Esophagus muscularis mucosa (tissue), 4 donors: Measurements from ENCODE around the gene FNBP1. TPM values are rescaled to one million over a fixed set of nuclear protein-coding genes. Genes with fewer than 3 reads are reported as not detected.
"Not testable (repeated sequence)": the region's sequence is repeated elsewhere in the genome, so short reads cannot be mapped to it uniquely, and the experiment has no call there.

ENCODE experiments used
- DNase-seq: peaks from one replicate; pipeline ENCODE4 v3.0.0-alpha.2; 2017; ENCODE audit errors: extremely low spot score
- H3K27ac ChIP-seq, 4 donors: fragments of 200-600 bp; sonication (generic); replicated peaks in 1 of 4; 1 replicate in 3 of 4; 2 replicates in 1 of 4; pipeline ENCODE4 v1.5.1; 2016 to 2019; ENCODE audit warnings: mild to moderate bottlenecking in 1 of 4
- H3K27me3 ChIP-seq, 4 donors: fragments of 200-600 bp; sonication (generic); one replicate each; pipeline versions ENCODE4 v1.5.1 to v1.6.0; 2016 to 2019
- H3K36me3 ChIP-seq, 4 donors: fragments of 200-600 bp; sonication (generic); one replicate each; pipeline ENCODE4 v1.5.1; 2016 to 2019
- H3K4me1 ChIP-seq, 4 donors: fragments of 200-600 bp; sonication (generic); one replicate each; pipeline ENCODE4 v1.5.1; 2016 to 2019
- H3K4me3 ChIP-seq, 4 donors: fragments of 200-600 bp; sonication (generic); 1 replicate in 2 of 4; 2 replicates in 2 of 4; pipeline ENCODE4 v1.5.1; 2016 to 2019; ENCODE audit warnings: mild to moderate bottlenecking in 4 of 4, moderate library complexity in 1 of 4
- H3K9me3 ChIP-seq, 4 donors: fragments of 200-600 bp; sonication (generic); 1 replicate in 3 of 4; 2 replicates in 1 of 4; pipeline ENCODE4 v1.5.1; 2016 to 2019
- EP300 ChIP-seq: sonication (generic); formaldehyde crosslinking; IDR thresholded peaks from one replicate; pipeline ENCODE4 v1.6.1; 2017; ENCODE audit warnings: antibody characterized with exemption
- POLR2A ChIP-seq: fragments of 450-650 bp; IDR thresholded peaks from one replicate; pipeline ENCODE4 v1.6.1; 2017; ENCODE audit warnings: antibody characterized with exemption, moderate library complexity, mild to moderate bottlenecking, low read depth
- POLR2AphosphoS5 ChIP-seq, 2 donors: sonication (generic); formaldehyde crosslinking; IDR thresholded peaks; one replicate each; pipeline ENCODE4 v1.6.1; 2017; ENCODE audit warnings: antibody characterized with exemption in 2 of 2
- WGBS: methylation state at CpG from one replicate; pipeline ENCODE4 v1.1.5; 2018; 5-methylcytosine and 5-hydroxymethylcytosine counted together
- intact Hi-C: fragments of 100-400 bp; cut with DNase I; formaldehyde crosslinking; loops from one replicate; pipeline ENCODE4 v1.15.1; 2023
- total RNA-seq, 4 donors: library from RNA; depleted of rRNA; stranded (reverse); fragments of >200 nt; gene quantifications; one replicate each; pipeline versions ENCODE4 v1.1.0 to v1.2.1, GENCODE V29; 2016
- TF ChIP-seq, protein P1 (sequence below), 3 experiments: fragments of 200-600 bp in 2 of 3; fragments of 450-650 bp in 1 of 3; sonication (generic) in 2 of 3; IDR thresholded peaks; one replicate each; pipeline ENCODE4 v1.5.1; 2017 to 2019; ENCODE audit warnings: antibody characterized with exemption in 3 of 3, mild to moderate bottlenecking in 2 of 3, moderate library complexity in 1 of 3

The FNBP1 gene
- total RNA-seq, 4 donors from 2014 or later = 177 to 317 (median 254) TPM

DNA sequence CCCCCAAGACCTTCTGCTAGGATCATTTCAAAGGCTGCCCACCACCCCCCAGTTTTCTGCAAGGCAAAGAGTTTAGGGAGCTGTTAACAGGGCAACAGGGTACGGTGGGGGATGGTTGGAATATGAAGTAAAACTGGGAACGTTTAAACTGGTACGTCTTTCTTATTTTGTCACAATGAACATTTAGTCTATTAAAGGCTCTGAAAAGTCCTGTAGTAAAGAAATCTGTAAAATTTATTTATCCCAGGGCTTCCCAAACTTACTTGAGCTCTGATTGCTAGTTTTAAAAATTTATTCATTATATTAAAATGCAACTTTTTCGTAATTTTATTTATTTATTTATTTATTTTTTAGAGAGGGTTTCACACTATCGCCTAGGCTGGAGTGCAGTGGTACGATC is 145.7 kb downstream of the FNBP1 start:
- H3K27ac ChIP-seq = peak overlapping the region in 2 of 4 donors; percentile 14 to 46
- intact Hi-C loops = no loop called here
- H3K4me3 ChIP-seq = no peak overlapping the region
- TF ChIP-seq EP300 = no peak
- TF ChIP-seq, protein P1, sequence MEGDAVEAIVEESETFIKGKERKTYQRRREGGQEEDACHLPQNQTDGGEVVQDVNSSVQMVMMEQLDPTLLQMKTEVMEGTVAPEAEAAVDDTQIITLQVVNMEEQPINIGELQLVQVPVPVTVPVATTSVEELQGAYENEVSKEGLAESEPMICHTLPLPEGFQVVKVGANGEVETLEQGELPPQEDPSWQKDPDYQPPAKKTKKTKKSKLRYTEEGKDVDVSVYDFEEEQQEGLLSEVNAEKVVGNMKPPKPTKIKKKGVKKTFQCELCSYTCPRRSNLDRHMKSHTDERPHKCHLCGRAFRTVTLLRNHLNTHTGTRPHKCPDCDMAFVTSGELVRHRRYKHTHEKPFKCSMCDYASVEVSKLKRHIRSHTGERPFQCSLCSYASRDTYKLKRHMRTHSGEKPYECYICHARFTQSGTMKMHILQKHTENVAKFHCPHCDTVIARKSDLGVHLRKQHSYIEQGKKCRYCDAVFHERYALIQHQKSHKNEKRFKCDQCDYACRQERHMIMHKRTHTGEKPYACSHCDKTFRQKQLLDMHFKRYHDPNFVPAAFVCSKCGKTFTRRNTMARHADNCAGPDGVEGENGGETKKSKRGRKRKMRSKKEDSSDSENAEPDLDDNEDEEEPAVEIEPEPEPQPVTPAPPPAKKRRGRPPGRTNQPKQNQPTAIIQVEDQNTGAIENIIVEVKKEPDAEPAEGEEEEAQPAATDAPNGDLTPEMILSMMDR (IDR thresholded peaks at IDR 0.05) = no peak
- no peak for TF ChIP-seq POLR2A
- no peak for TF ChIP-seq POLR2AphosphoS5 (IDR thresholded peaks at IDR 0.05)
- 89% methylated on average over 6 of the region's 6 CpGs for WGBS
- peaks cover 57 to 85% (median 69%) of the 10 kb centered on the region in 4 donors for H3K36me3 ChIP-seq
- H3K9me3 ChIP-seq = no peaks in the 10 kb centered on the region
- peaks cover 0 to 27% (median 23%) of the 10 kb centered on the region in 4 donors for H3K4me1 ChIP-seq
- no peaks in the 10 kb centered on the region for H3K27me3 ChIP-seq
- DNase-seq = no peak

DNA sequence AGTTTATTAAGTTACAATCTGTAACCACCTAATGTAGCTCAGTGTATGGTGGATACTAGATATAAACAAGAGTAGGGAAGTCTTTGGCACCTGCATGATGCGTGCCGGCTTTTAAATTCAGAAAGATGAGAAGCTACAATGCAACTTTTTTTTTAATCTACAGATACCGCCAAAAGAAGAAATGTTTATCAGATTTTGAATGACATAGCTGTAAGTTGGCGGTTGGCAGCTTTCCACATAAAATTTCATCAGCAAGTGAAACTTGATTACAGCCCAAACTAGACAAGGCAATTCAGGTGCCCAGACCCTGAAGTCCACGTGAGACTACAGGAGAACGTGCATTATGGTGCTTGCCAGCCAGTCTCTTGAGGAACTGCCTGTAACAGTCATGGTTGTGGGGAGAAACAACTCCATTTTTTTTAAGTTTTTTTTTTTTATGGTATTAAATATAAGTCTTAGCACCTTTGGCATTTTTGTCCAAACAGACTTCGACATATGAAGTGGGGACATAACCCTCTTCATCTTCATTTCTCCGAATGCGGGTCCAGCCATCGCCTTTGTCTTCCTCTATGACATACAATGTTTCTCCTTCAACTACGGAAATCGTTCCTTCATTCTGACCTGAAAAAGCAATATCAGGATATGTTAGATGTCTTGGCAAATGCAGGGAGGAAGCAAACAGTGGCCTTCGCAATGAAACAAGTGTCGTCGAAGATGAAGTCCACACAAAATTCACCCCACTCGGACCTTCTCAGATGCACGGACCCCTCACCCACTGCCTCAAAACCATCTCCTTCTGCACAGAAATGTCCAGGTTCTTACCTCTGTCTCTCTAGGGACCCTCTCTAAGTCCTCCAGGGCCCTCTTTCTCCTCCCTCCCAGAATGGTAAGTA is 147.4 kb downstream of the FNBP1 start:
- 85% methylated on average over 17 of the region's 17 CpGs for WGBS
- intact Hi-C loops = no loop called here

DNA sequence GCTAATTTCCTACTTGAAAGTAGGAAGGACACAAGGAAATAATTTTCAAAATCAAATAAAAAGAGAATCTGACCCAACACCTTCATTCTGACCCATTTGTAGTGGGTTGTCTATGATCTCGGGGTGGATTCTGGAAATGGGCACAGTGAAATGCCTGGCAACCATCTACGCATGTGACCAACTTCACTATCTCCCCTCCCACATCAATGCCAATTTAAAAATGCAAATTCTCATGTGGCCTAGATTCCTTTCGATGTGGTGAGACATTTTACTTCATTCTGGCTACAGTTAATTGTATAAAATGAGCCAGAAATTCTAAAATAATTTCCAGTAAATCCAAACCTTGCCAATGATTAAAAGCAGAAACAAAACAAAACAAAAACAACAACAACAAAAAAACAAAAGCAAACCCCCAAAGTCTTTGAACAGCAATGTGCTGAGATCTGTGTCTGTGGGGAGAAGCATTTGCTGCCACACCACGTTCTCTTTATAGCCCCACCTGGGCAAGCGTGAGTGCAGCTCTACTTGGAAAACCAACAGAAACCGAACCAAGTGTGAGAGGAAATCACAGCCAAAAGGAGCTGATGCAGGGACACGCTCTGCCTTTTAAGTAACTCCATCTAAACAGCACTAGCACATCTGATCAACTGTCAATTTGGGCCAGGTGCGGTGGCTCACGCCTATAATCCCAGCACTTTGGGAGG is 148.7 kb downstream of the FNBP1 start:
- no peaks in the 10 kb centered on the region for H3K27me3 ChIP-seq
- no peak for TF ChIP-seq POLR2A
- no peak for TF ChIP-seq POLR2AphosphoS5 (IDR thresholded peaks at IDR 0.05)
- no peak for TF ChIP-seq EP300
- intact Hi-C loops = no loop called here
- no peaks in the 10 kb centered on the region for H3K9me3 ChIP-seq
- no peak overlapping the region for H3K4me3 ChIP-seq
- H3K36me3 ChIP-seq = peaks cover 40 to 74% (median 54%) of the 10 kb centered on the region in 4 donors
- H3K27ac ChIP-seq = peak overlapping the region; percentile 21 to 86 (median 79)
- 79% methylated on average over 7 of the region's 9 CpGs for WGBS
- no peak for DNase-seq
- peaks cover 3 to 51% (median 46%) of the 10 kb centered on the region in 4 donors for H3K4me1 ChIP-seq

More for the DNA sequence above, 147.4 kb downstream of the FNBP1 start:
- DNase-seq = no peak
- TF ChIP-seq, protein P1 (IDR thresholded peaks at IDR 0.05) = no peak
- TF ChIP-seq POLR2AphosphoS5 (IDR thresholded peaks at IDR 0.05) (no peak), EP300 (no peak)
- Histone ChIP-seq H3K4me3 (no peak overlapping the region), H3K4me1 (peaks cover 0 to 43% (median 37%) of the 10 kb centered on the region in 4 donors), H3K36me3 (peaks cover 44 to 74% (median 55%) of the 10 kb centered on the region in 4 donors), H3K27me3 (no peaks in the 10 kb centered on the region), H3K27ac (peak overlapping the region in 1 of 4 donors; percentile 22), H3K9me3 (no peaks in the 10 kb centered on the region)

DNA sequence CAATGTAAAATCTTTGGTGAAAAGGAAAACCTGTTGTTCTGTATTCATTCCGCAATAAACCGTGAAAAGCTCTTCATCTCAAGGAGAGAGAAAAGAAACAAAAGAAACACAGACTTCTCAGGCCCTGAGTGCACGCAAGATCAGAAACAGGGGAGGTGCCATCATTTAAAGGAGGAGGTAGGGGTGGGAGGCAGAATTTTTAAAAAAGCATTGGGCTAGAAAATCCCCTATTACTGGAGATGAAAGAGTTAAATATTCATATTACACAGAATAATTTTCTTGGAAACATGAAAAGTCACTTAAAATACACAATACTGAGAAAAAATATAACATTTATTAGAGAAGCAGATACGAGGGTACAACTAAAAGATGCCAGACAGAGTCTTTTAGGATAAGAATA is 151.4 kb downstream of the FNBP1 start:
- DNase-seq = no peak
- WGBS = 46% methylated on average over 4 of the region's 4 CpGs
- peaks cover 12 to 68% (median 63%) of the 10 kb centered on the region in 4 donors for H3K4me1 ChIP-seq
- peak overlapping the region; percentile 72 to 88 (median 86) for H3K27ac ChIP-seq
- no peak for TF ChIP-seq POLR2AphosphoS5 (IDR thresholded peaks at IDR 0.05)
- no peak for TF ChIP-seq EP300
- TF ChIP-seq, protein P1 (IDR thresholded peaks at IDR 0.05) = no peak
- TF ChIP-seq POLR2A = no peak
- intact Hi-C loops = no loop called here
- H3K9me3 ChIP-seq = no peaks in the 10 kb centered on the region
- peaks cover 30 to 59% (median 50%) of the 10 kb centered on the region in 4 donors for H3K36me3 ChIP-seq
- H3K4me3 ChIP-seq = peak overlapping the region in 1 of 4 donors; percentile 9
- H3K27me3 ChIP-seq = no peaks in the 10 kb centered on the region

DNA sequence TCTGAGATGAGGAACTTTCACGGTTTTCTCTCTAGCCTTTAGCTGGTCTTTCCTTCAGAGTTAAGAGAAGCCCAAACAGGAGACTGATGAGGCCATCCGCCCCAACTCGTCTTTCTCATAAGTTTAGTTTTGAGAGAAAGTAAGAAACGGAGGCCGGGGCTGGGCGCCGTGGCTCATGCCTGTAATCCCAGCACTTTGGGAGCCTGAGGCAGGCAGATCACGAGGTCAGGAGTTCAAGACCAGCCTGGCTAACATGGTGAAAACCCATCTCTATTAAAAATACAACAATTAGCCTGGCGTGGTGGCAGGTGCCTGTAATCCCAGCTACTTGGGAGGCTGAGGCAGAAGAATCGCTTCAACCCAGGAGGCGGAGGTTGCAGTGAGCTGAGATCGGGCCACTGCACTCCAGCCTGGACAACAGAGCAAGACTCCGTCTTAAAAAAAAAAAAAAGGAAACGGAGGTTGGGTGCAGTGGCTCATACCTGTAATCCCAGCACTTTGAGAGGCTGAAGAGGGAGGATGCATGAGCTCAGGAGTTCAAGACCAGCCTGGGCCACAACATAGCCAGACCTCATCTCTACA is 152.2 kb downstream of the FNBP1 start:
- Histone ChIP-seq H3K36me3 (peaks cover 25 to 52% (median 43%) of the 10 kb centered on the region in 4 donors), H3K27ac (peak overlapping the region; percentile 72 to 88 (median 86)), H3K4me3 (peak overlapping the region; percentile 9 to 33 (median 14)), H3K4me1 (peaks cover 20 to 76% (median 71%) of the 10 kb centered on the region in 4 donors)
- H3K27me3 ChIP-seq, DNase-seq, H3K9me3 ChIP-seq, intact Hi-C loops: not testable (repeated sequence)
- WGBS = 81% methylated on average over 14 of the region's 14 CpGs
